C4-2B (cell line): ENCODE results near the gene PEX6.

Experiments
- ZFX ChIP-seq: fragments of 450-650 bp; IDR thresholded peaks from 2 replicates; pipeline ENCODE4 v1.6.1; 2017
- TF ChIP-seq, protein P1 (sequence below): fragments of 450-650 bp; conservative IDR thresholded peaks from 2 replicates; pipeline ENCODE4 v1.5.1; 2017; ENCODE audit warnings: mild to moderate bottlenecking

DNA sequence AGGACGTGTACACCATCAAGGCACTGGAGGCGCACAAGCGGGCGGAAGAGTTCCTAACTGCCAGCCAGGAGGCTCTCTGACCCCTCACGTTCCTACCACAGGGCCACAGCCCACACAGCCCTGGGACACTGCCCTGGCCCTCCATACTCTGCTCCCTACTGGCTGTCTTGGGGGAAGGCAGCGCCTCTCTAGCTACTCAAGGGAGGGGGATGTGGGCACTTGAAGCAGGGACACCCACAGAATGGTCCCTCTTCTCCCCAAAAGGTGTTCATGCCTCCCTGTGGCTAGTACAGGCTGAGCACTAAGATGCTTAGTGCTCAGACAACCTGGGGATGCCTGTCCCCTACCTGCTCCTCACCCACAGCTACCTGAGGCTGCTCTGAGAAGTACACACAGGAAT, 32.2 kb upstream of the PEX6 start:
- TF ChIP-seq, protein P1, sequence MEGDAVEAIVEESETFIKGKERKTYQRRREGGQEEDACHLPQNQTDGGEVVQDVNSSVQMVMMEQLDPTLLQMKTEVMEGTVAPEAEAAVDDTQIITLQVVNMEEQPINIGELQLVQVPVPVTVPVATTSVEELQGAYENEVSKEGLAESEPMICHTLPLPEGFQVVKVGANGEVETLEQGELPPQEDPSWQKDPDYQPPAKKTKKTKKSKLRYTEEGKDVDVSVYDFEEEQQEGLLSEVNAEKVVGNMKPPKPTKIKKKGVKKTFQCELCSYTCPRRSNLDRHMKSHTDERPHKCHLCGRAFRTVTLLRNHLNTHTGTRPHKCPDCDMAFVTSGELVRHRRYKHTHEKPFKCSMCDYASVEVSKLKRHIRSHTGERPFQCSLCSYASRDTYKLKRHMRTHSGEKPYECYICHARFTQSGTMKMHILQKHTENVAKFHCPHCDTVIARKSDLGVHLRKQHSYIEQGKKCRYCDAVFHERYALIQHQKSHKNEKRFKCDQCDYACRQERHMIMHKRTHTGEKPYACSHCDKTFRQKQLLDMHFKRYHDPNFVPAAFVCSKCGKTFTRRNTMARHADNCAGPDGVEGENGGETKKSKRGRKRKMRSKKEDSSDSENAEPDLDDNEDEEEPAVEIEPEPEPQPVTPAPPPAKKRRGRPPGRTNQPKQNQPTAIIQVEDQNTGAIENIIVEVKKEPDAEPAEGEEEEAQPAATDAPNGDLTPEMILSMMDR = no peak
- no peak for TF ChIP-seq ZFX
